CD4-positive, alpha-beta T cell treated with Interleukin-4 for 1 hour (primary cell): Measurements from ENCODE around the gene OR2S2.

Experiments
- DNase-seq, 2 donors: peaks; one replicate each; pipeline ENCODE4 v3.0.0-alpha.2; 2020 to 2022

The OR2S2 gene

DNA sequence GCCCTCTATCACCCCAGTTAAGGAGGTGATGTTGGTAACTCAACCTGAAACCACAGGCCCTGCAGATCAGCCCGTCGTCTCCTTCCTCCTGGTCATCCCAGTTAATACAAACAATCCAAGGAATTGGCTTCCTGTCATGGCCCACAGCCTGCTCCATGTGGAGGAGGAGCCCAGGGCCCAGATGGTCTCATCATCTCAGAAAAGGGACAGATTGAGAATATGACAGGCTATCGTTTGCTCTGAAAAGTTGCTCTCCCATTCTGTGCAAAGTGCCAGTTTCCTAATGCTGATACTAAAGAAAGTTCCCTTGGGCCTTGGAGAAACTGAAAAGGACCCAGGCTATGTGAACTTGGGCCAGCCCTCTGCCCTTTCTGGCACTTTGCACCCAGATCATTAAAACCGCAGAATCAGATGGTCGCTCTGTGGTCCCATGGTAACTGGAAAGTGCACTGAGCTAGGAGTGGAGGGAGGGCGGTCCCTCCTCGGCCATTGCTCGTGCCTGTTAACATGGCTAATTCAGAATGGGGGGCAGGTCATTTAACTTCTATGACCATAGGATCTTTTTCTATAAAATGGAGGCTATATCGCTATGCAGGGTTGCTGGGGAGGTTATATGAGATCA is 49.3 kb downstream of the OR2S2 start:
- DNase-seq: no peak

DNA sequence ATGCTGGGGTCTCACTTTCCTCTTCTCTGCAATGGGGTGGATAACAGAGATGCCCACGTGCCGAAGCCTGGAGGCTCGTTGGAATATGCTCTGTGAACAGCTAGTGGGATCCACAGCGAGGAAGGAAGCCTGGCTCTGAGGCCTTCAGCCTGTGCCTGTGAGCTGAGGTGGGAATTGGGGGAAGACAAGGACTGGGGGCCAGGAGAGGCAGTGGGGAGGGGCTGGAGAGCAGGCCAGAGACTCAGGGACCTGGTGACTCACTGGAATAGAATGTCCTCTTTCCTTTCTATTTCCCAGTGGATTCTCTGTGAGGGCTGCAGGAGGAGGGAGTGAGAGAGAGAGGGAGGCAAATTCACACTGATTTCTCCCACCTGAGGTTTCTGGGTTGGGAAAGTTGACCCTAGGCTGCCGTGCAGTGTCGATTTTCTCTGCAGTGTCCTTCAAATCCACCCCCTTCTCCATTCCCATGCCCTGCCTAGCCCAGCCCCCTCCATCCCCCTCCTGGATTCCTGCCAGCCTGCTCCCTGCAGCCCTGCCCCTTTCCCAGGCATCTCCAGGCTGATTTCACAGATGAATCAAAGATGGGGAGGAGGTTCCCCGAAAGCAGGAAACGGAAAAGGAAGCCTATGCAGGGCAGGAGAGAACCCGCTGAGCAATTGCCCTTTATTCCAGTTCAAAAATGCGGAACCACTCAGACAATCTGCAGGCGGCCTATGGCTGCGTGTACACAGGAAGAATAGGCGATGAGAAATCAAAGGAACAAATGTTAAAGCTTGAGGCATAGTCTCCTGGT is 50.0 kb downstream of the OR2S2 start:
- DNase-seq: peak in 1 of 2 donors; percentile 43
